Activated CD8-positive, alpha-beta memory T cell treated with anti-CD3 and anti-CD28 coated beads, Interleukin-2, amount 10 ng/mL, durations not matched to agents 7 days and 5 days (primary cell): ENCODE measurements around the gene C11orf87. TPM values are rescaled to one million over a fixed set of nuclear protein-coding genes. Genes with fewer than 3 reads are reported as not detected.

ENCODE experiments used
- ATAC-seq: fragments of 150-1000 bp; cut with Tn5 transposase; one replicate; pipeline ENCODE4 v1.10.0; 2021; ENCODE audit warnings: moderate library complexity
- CTCF ChIA-PET: fragments of 350-600 bp; sonication (Branson Sonifier 250); formaldehyde crosslinking; loops from one replicate; lab custom pipeline; 2021; ENCODE audit warnings: antibody characterized with exemption; lab: Charles Lee
- DNase-seq: peaks from one replicate; pipeline ENCODE4 v3.0.0-alpha.2; 2020
- H3K27ac Mint-ChIP-seq: one replicate; pipeline ENCODE4 v1.8.0; 2021; ENCODE audit warnings: mild to moderate bottlenecking, mixed read lengths
- H3K27me3 Mint-ChIP-seq: one replicate; pipeline ENCODE4 v1.8.0; 2021; ENCODE audit warnings: mixed read lengths
- H3K36me3 Mint-ChIP-seq: one replicate; pipeline ENCODE4 v1.8.0; 2021; ENCODE audit warnings: mild to moderate bottlenecking, mixed read lengths
- H3K4me1 Mint-ChIP-seq: one replicate; pipeline ENCODE4 v1.8.0; 2021; ENCODE audit warnings: mixed read lengths
- H3K4me3 Mint-ChIP-seq: one replicate; pipeline ENCODE4 v1.8.0; 2021; ENCODE audit warnings: mild to moderate bottlenecking, moderate library complexity, mixed read lengths
- H3K9me3 Mint-ChIP-seq: one replicate; pipeline ENCODE4 v1.8.0; 2022; ENCODE audit warnings: low read depth, mixed read lengths
- total RNA-seq, 2 experiments: library from RNA; stranded (reverse); gene quantifications; one replicate each; pipeline ENCODE4 v1.2.3, GENCODE V29; 2021

C11orf87 gene
- total RNA-seq = not detected

GRCh38 chr11:109421981-109422869 lies at the start of gene C11orf87:
C11orf87 (plus strand) TSS chr11:109422190; CDS start chr11:109423634, 1,444 bp downstream.
- no peak within 1 kb of the TSS for H3K27ac Mint-ChIP-seq
- no peak within 1 kb of the TSS for H3K4me3 Mint-ChIP-seq
- ATAC-seq (no peak), DNase-seq (no peak)
- no peaks in the 10 kb centered on the region for H3K9me3 Mint-ChIP-seq
- H3K27me3 Mint-ChIP-seq = peaks cover 26% of the 10 kb centered on the region
- no peaks in the 10 kb centered on the region for H3K4me1 Mint-ChIP-seq
- CTCF ChIA-PET = no interaction called here
- no peaks in the 10 kb centered on the region for H3K36me3 Mint-ChIP-seq

GRCh38 chr11:109374032-109374431 lies 48.0 kb upstream of the C11orf87 start:
- DNase-seq (no peak), ATAC-seq (no peak)
- H3K27ac Mint-ChIP-seq = no peak overlapping the region
- no peaks in the 10 kb centered on the region for H3K36me3 Mint-ChIP-seq
- CTCF ChIA-PET = no interaction called here
- no peaks in the 10 kb centered on the region for H3K4me1 Mint-ChIP-seq
- H3K9me3 Mint-ChIP-seq = peaks cover 4% of the 10 kb centered on the region
- H3K27me3 Mint-ChIP-seq = no peaks in the 10 kb centered on the region
- H3K4me3 Mint-ChIP-seq = no peak overlapping the region

- CTCF ChIA-PET = no interaction called here
- no peak overlapping the region for H3K27ac Mint-ChIP-seq
These were observed 47.5 kb upstream of the C11orf87 start for GRCh38 chr11:109374441-109374840.

GRCh38 chr11:109377039-109377742 lies 44.8 kb upstream of the C11orf87 start:
- CTCF ChIA-PET = no interaction called here
- no peaks in the 10 kb centered on the region for H3K9me3 Mint-ChIP-seq
- H3K27me3 Mint-ChIP-seq = no peaks in the 10 kb centered on the region
- H3K27ac Mint-ChIP-seq = no peak overlapping the region
- ATAC-seq = no peak
- H3K36me3 Mint-ChIP-seq = no peaks in the 10 kb centered on the region
- DNase-seq = no peak
- no peaks in the 10 kb centered on the region for H3K4me1 Mint-ChIP-seq
- H3K4me3 Mint-ChIP-seq = no peak overlapping the region

More at GRCh38 chr11:109374441-109374840, 47.5 kb upstream of the C11orf87 start:
- Mint-ChIP-seq H3K4me3 (no peak overlapping the region), H3K36me3 (no peaks in the 10 kb centered on the region), H3K4me1 (no peaks in the 10 kb centered on the region), H3K27me3 (no peaks in the 10 kb centered on the region), H3K9me3 (peaks cover 4% of the 10 kb centered on the region)
- DNase-seq = no peak
- no peak for ATAC-seq

GRCh38 chr11:109378034-109378433 lies 44.0 kb upstream of the C11orf87 start:
- Mint-ChIP-seq H3K36me3 (no peaks in the 10 kb centered on the region), H3K4me1 (no peaks in the 10 kb centered on the region), H3K27ac (no peak overlapping the region), H3K27me3 (no peaks in the 10 kb centered on the region), H3K9me3 (no peaks in the 10 kb centered on the region), H3K4me3 (no peak overlapping the region)
- CTCF ChIA-PET = no interaction called here
- ATAC-seq = no peak
- DNase-seq = no peak

GRCh38 chr11:109383306-109383705 lies 38.7 kb upstream of the C11orf87 start:
- Mint-ChIP-seq H3K4me3 (no peak overlapping the region), H3K4me1 (no peaks in the 10 kb centered on the region), H3K27me3 (no peaks in the 10 kb centered on the region), H3K27ac (no peak overlapping the region), H3K36me3 (no peaks in the 10 kb centered on the region), H3K9me3 (no peaks in the 10 kb centered on the region)
- CTCF ChIA-PET = no interaction called here
- ATAC-seq = no peak
- no peak for DNase-seq

- ATAC-seq (no peak), DNase-seq (no peak)
- H3K4me3 Mint-ChIP-seq = no peak overlapping the region
- no peaks in the 10 kb centered on the region for H3K27me3 Mint-ChIP-seq
- no peaks in the 10 kb centered on the region for H3K36me3 Mint-ChIP-seq
- H3K27ac Mint-ChIP-seq = no peak overlapping the region
- H3K4me1 Mint-ChIP-seq = no peaks in the 10 kb centered on the region
- CTCF ChIA-PET = no interaction called here
- H3K9me3 Mint-ChIP-seq = no peaks in the 10 kb centered on the region
These were observed 37.1 kb upstream of the C11orf87 start for GRCh38 chr11:109384873-109385272.

GRCh38 chr11:109388982-109389381 lies 33.0 kb upstream of the C11orf87 start:
- no peak overlapping the region for H3K4me3 Mint-ChIP-seq
- CTCF ChIA-PET = no interaction called here

GRCh38 chr11:109390752-109391151 lies 31.2 kb upstream of the C11orf87 start:
- ATAC-seq (no peak), DNase-seq (no peak)
- CTCF ChIA-PET = no interaction called here
- Mint-ChIP-seq H3K4me3 (no peak overlapping the region), H3K27ac (no peak overlapping the region), H3K27me3 (no peaks in the 10 kb centered on the region), H3K4me1 (no peaks in the 10 kb centered on the region), H3K9me3 (peaks cover 3% of the 10 kb centered on the region), H3K36me3 (no peaks in the 10 kb centered on the region)

More at GRCh38 chr11:109388982-109389381, 33.0 kb upstream of the C11orf87 start:
- Mint-ChIP-seq H3K36me3 (no peaks in the 10 kb centered on the region), H3K27ac (no peak overlapping the region), H3K4me1 (no peaks in the 10 kb centered on the region), H3K27me3 (no peaks in the 10 kb centered on the region), H3K9me3 (peaks cover 3% of the 10 kb centered on the region)
- ATAC-seq = no peak
- DNase-seq = no peak

GRCh38 chr11:109401545-109401944 lies 20.4 kb upstream of the C11orf87 start:
- H3K27me3 Mint-ChIP-seq = no peaks in the 10 kb centered on the region
- no peaks in the 10 kb centered on the region for H3K4me1 Mint-ChIP-seq
- no peak overlapping the region for H3K4me3 Mint-ChIP-seq
- H3K27ac Mint-ChIP-seq = no peak overlapping the region
- H3K36me3 Mint-ChIP-seq = no peaks in the 10 kb centered on the region
- no peaks in the 10 kb centered on the region for H3K9me3 Mint-ChIP-seq
- ATAC-seq (no peak), DNase-seq (no peak)
- CTCF ChIA-PET = no interaction called here

GRCh38 chr11:109405671-109406070 lies 16.3 kb upstream of the C11orf87 start:
- no peak overlapping the region for H3K27ac Mint-ChIP-seq
- DNase-seq (no peak), ATAC-seq (no peak)
- no peaks in the 10 kb centered on the region for H3K9me3 Mint-ChIP-seq
- H3K27me3 Mint-ChIP-seq = no peaks in the 10 kb centered on the region
- no peaks in the 10 kb centered on the region for H3K36me3 Mint-ChIP-seq
- CTCF ChIA-PET = no interaction called here
- no peak overlapping the region for H3K4me3 Mint-ChIP-seq
- no peaks in the 10 kb centered on the region for H3K4me1 Mint-ChIP-seq

GRCh38 chr11:109416601-109417000 lies 5.4 kb upstream of the C11orf87 start:
- H3K27ac Mint-ChIP-seq = no peak overlapping the region
- H3K27me3 Mint-ChIP-seq = peaks cover 8% of the 10 kb centered on the region
- no peaks in the 10 kb centered on the region for H3K4me1 Mint-ChIP-seq
- no peaks in the 10 kb centered on the region for H3K9me3 Mint-ChIP-seq
- ATAC-seq (no peak), DNase-seq (no peak)
- CTCF ChIA-PET = no interaction called here
- no peak overlapping the region for H3K4me3 Mint-ChIP-seq
- no peaks in the 10 kb centered on the region for H3K36me3 Mint-ChIP-seq

GRCh38 chr11:109422870-109423465 lies 978 bp downstream of the C11orf87 start:
- Mint-ChIP-seq H3K4me1 (no peaks in the 10 kb centered on the region), H3K27ac (no peak overlapping the region), H3K4me3 (no peak overlapping the region), H3K36me3 (no peaks in the 10 kb centered on the region), H3K27me3 (peaks cover 26% of the 10 kb centered on the region), H3K9me3 (no peaks in the 10 kb centered on the region)
- DNase-seq = no peak
- ATAC-seq = no peak
- CTCF ChIA-PET = no interaction called here
